B cell (primary cell): ENCODE data around the gene CELA2A. TPM values are rescaled to one million over a fixed set of nuclear protein-coding genes. Genes with fewer than 3 reads are reported as not detected.

Experiments
- ATAC-seq: fragments of 200-7000 bp; cut with Tn5 transposase; one replicate; pipeline ENCODE4 v1.10.0; 2021; ENCODE audit warnings: low read depth, mild to moderate bottlenecking, moderate number of reproducible peaks, moderate library complexity
- CTCF ChIA-PET: fragments of 350-600 bp; sonication (Branson Sonifier 250); formaldehyde crosslinking; loops from one replicate; lab custom pipeline; 2021; ENCODE audit warnings: antibody characterized with exemption, inconsistent platforms; lab: Charles Lee
- POLR2A ChIA-PET: fragments of 350-600 bp; sonication (Branson Sonifier 250); formaldehyde crosslinking; loops from one replicate; lab custom pipeline; 2021; ENCODE audit warnings: antibody characterized with exemption; lab: Charles Lee
- DNase-seq: peaks from one replicate; pipeline ENCODE4 v3.0.0; 2013
- H2AFZ ChIP-seq: 2 replicates; pipeline ENCODE4 v1.6.1; 2012; ENCODE audit warnings: mild to moderate bottlenecking, low read depth, low read length; ENCODE audit not compliant: insufficient read depth, poor library complexity, severe bottlenecking
- H3K27ac ChIP-seq, 2 donors: 1 replicate in 1 of 2; 2 replicates in 1 of 2; pipeline ENCODE4 v1.5.1; 2012 to 2013; ENCODE audit warnings: low read length in 2 of 2, mild to moderate bottlenecking in 2 of 2, moderate library complexity in 1 of 2
- H3K27me3 ChIP-seq, 4 experiments: fragments of 200-600 bp in 1 of 4; sonication (generic) in 1 of 4; replicated peaks in 1 of 4; 1 replicate in 2 of 4; 2 replicates in 2 of 4; pipeline versions ENCODE4 v1.6.1 to v1.7.0; 2013 to 2016; ENCODE audit warnings: low read length in 3 of 4, mild to moderate bottlenecking in 2 of 4, mixed read lengths in 1 of 4, moderate library complexity in 1 of 4; ENCODE audit not compliant: insufficient read depth in 4 of 4, control insufficient read depth in 3 of 4; ENCODE audit errors: control extremely low read depth in 1 of 4
- H3K36me3 ChIP-seq, 2 experiments: replicated peaks in 1 of 2; 1 replicate in 1 of 2; 2 replicates in 1 of 2; pipeline versions ENCODE4 v1.6.1 to v1.7.1; 2013; ENCODE audit warnings: low read length in 1 of 2; ENCODE audit not compliant: insufficient read depth in 2 of 2, control insufficient read depth in 1 of 2; ENCODE audit errors: control extremely low read depth in 1 of 2, extremely low read depth in 1 of 2
- H3K4me1 ChIP-seq, 2 donors: fragments of 200-600 bp in 1 of 2; sonication (generic) in 1 of 2; 1 replicate in 1 of 2; 2 replicates in 1 of 2; pipeline versions ENCODE4 v1.5.1 to v1.6.1; 2013 to 2017; ENCODE audit warnings: low read length in 2 of 2; ENCODE audit not compliant: control insufficient read depth in 2 of 2, insufficient read depth in 2 of 2
- H3K4me2 ChIP-seq: replicated peaks from 2 replicates; pipeline ENCODE3; 2012; ENCODE audit warnings: mild to moderate bottlenecking, low read depth, low read length; ENCODE audit not compliant: poor library complexity, severe bottlenecking
- H3K4me3 ChIP-seq, 5 experiments: fragments of 200-600 bp in 1 of 5; sonication (generic) in 1 of 5; 1 replicate in 3 of 5; 2 replicates in 2 of 5; pipeline versions ENCODE4 v1.5.1 to v1.7.0; 2011 to 2016; ENCODE audit warnings: low read length in 4 of 5, mild to moderate bottlenecking in 4 of 5, low read depth in 2 of 5, control low read depth in 1 of 5, moderate library complexity in 1 of 5; ENCODE audit not compliant: insufficient read depth in 1 of 5; ENCODE audit errors: control extremely low read depth in 1 of 5, extremely low read depth in 1 of 5
- H3K79me2 ChIP-seq: fragments of 200-600 bp; sonication (generic); one replicate; pipeline ENCODE4 v1.6.0; 2016; ENCODE audit warnings: low read length; ENCODE audit not compliant: control insufficient read depth, insufficient read depth
- H3K9ac ChIP-seq: fragments of 200-600 bp; sonication (generic); 2 replicates; pipeline ENCODE4 v1.6.1; 2017; ENCODE audit warnings: mild to moderate bottlenecking, low read length, moderate library complexity
- H3K9me3 ChIP-seq, 3 donors: one replicate each; pipeline versions ENCODE4 v1.6.1 to v1.7.1; 2013; ENCODE audit warnings: low read length in 2 of 3; ENCODE audit not compliant: control insufficient read depth in 2 of 3, insufficient read depth in 1 of 3; ENCODE audit errors: control extremely low read depth in 1 of 3
- H4K20me1 ChIP-seq: 2 replicates; pipeline ENCODE4 v1.6.0; 2012; ENCODE audit warnings: mild to moderate bottlenecking, low read length; ENCODE audit not compliant: insufficient read depth, control insufficient read depth, poor library complexity, severe bottlenecking
- H3K27ac Mint-ChIP-seq: one replicate; pipeline ENCODE4 v1.8.0; 2021; ENCODE audit warnings: mixed read lengths
- H3K27me3 Mint-ChIP-seq: one replicate; pipeline ENCODE4 v1.8.0; 2021; ENCODE audit warnings: mixed read lengths
- H3K4me1 Mint-ChIP-seq: one replicate; pipeline ENCODE4 v1.8.0; 2021; ENCODE audit warnings: mixed read lengths
- H3K4me3 Mint-ChIP-seq: one replicate; pipeline ENCODE4 v1.8.0; 2021; ENCODE audit warnings: mixed read lengths
- H3K9me3 Mint-ChIP-seq: one replicate; pipeline ENCODE4 v1.8.0; 2022; ENCODE audit warnings: mixed read lengths; ENCODE audit not compliant: insufficient read depth
- EZH2 ChIP-seq: IDR thresholded peaks from 2 replicates; pipeline ENCODE4 v1.6.1; 2012; ENCODE audit warnings: borderline replicate concordance, low read depth, mild to moderate bottlenecking, moderate library complexity, low read length; ENCODE audit not compliant: insufficient read depth, poor library complexity, severe bottlenecking
- WGBS: methylation state at CpG from one replicate; pipeline ENCODE4 v1.1.5; 2013; ENCODE audit warnings: missing lambda C conversion rate; ENCODE audit not compliant: insufficient coverage; 5-methylcytosine and 5-hydroxymethylcytosine counted together
- intact Hi-C: fragments of 100-400 bp; cut with micrococcal nuclease; formaldehyde crosslinking; loops from one replicate; pipeline ENCODE4 v1.10.0; 2022
- polyA plus RNA-seq: library from polyadenylated mRNA; depleted of rRNA; stranded (reverse); fragments of >200 nt; gene quantifications from 2 replicates; pipeline ENCODE4 v1.2.3, GENCODE V29; 2012
- total RNA-seq, 2 donors: library from RNA; stranded (reverse); fragments of 120-200 nt in 1 of 2; gene quantifications; 1 replicate in 1 of 2; 2 replicates in 1 of 2; pipeline versions ENCODE4 v1.2.3 to v1.2.4, GENCODE V29; 2013 to 2022
- TF ChIP-seq, protein P1 (sequence below): fragments of 200-600 bp; IDR thresholded peaks from one replicate; pipeline ENCODE4 v1.8.0; 2022; ENCODE audit warnings: antibody characterized with exemption, mild to moderate bottlenecking

CELA2A gene
- total and polyA plus RNA-seq, 2 donors (not counting 1 experiment from before 2014, with no cell fraction given) = not detected

DNA sequence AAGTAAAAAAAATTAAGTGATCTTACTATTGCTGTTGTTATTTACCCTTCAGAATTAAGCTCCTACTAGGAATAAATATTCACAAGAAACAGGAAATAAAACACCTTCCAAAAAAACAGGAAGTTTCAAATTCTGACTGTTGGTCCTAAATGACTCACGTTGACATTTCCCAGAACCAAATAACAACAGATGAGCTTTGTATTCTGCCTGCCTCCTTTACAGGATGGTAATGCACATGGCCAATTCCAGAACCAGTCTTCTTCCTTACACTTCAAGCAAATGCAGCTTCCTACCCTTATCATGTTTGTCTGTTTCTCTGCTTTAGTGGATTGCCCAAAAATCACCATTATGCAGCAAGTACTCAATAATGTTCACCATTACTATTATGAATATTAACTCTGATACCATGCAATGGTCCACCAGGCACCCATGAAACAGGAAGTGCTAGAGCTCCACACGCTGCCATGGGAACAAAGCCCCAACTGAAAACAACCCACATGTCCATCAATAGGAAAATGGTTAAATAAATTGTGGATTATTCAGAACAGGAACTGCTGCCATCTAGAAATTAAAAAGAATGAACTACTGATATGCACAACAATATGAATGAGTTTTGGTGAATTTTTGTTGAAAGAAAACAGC lies 58.6 kb downstream of the CELA2A start:
- H3K27ac Mint-ChIP-seq = peak overlapping the region; percentile 65
- ChIA-PET POLR2A (interaction anchor here (1.2 kb wide), 1 partner anchor 9 kb away, joined by 3 read pairs; the partner anchor contains the start of gene CASP9), CTCF (interaction anchor here (0.8 kb wide), 1 partner anchor 13 kb away, joined by 3 read pairs; no protein-coding TSS in a partner anchor)
- peaks cover 81% of the 10 kb centered on the region for H3K79me2 ChIP-seq
- ATAC-seq = no peak
- no peaks in the 10 kb centered on the region for H3K9me3 Mint-ChIP-seq
- peaks cover 8 to 10% of the 10 kb centered on the region in 2 donors for H3K4me1 ChIP-seq
- H4K20me1 ChIP-seq = peaks cover 6% of the 10 kb centered on the region
- no peaks in the 10 kb centered on the region for H3K27me3 ChIP-seq
- peaks cover 4 to 40% of the 10 kb centered on the region in 2 experiments for H3K36me3 ChIP-seq
- no peak overlapping the region for H2AFZ ChIP-seq
- H3K27ac ChIP-seq = peak overlapping the region in 1 of 2 donors; percentile 10
- H3K4me3 Mint-ChIP-seq = no peak overlapping the region
- DNase-seq = no peak
- no peak overlapping the region for H3K4me3 ChIP-seq
- H3K9ac ChIP-seq = no peak overlapping the region
- no peak for TF ChIP-seq EZH2
- TF ChIP-seq, protein P1, sequence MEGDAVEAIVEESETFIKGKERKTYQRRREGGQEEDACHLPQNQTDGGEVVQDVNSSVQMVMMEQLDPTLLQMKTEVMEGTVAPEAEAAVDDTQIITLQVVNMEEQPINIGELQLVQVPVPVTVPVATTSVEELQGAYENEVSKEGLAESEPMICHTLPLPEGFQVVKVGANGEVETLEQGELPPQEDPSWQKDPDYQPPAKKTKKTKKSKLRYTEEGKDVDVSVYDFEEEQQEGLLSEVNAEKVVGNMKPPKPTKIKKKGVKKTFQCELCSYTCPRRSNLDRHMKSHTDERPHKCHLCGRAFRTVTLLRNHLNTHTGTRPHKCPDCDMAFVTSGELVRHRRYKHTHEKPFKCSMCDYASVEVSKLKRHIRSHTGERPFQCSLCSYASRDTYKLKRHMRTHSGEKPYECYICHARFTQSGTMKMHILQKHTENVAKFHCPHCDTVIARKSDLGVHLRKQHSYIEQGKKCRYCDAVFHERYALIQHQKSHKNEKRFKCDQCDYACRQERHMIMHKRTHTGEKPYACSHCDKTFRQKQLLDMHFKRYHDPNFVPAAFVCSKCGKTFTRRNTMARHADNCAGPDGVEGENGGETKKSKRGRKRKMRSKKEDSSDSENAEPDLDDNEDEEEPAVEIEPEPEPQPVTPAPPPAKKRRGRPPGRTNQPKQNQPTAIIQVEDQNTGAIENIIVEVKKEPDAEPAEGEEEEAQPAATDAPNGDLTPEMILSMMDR = no peak
- intact Hi-C loops = no loop called here
- H3K27me3 Mint-ChIP-seq = no peaks in the 10 kb centered on the region
- 0% methylated on average over 1 of the region's 2 CpGs for WGBS
- H3K4me1 Mint-ChIP-seq = peaks cover 38% of the 10 kb centered on the region
- peak overlapping the region; percentile 3 for H3K4me2 ChIP-seq
- H3K9me3 ChIP-seq = no peaks in the 10 kb centered on the region

DNA sequence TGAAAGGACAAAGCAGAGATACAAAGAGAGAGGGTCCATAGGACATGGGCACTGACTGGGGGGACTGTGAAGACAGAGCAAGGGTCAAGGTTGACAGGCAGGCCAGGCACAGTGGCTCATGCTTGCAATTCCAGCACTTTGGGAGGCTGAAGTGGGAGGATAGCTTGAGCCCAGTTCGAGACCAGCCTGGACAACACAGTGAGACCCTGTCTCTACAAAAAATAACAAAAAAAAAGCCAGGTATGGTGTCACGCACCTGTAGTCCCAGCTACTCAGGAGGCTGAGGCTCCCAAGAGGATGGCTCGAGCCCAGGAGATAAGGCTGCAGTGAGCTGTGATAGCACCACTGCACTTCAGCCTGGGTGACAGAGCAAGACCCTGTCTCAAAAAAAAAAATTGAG lies 63.1 kb downstream of the CELA2A start:
- H3K36me3 ChIP-seq = peaks cover 4 to 19% of the 10 kb centered on the region in 2 experiments
- peaks cover 17 to 21% of the 10 kb centered on the region in 2 donors for H3K4me1 ChIP-seq
- H3K9ac ChIP-seq = no peak overlapping the region
- Mint-ChIP-seq H3K27ac (no peak overlapping the region), H3K9me3 (no peaks in the 10 kb centered on the region), H3K27me3 (no peaks in the 10 kb centered on the region), H3K4me3 (no peak overlapping the region), H3K4me1 (peaks cover 48% of the 10 kb centered on the region)
- WGBS = 97% methylated on average over 3 of the region's 3 CpGs
- H3K79me2 ChIP-seq = peaks cover 78% of the 10 kb centered on the region
- intact Hi-C loops = loop anchor here (5.0 to 10.0 kb wide), 5 partner anchors 112 to 1125 kb away; partner anchors contain the start of genes CPLANE2, EFHD2, NECAP2 and PLEKHM2
- H3K4me3 ChIP-seq = no peak overlapping the region
- H3K9me3 ChIP-seq = no peaks in the 10 kb centered on the region
- no peak overlapping the region for H3K27ac ChIP-seq
- POLR2A ChIA-PET = no interaction called here
- H3K4me2 ChIP-seq = no peak overlapping the region
- DNase-seq (no peak), ATAC-seq (no peak)
- H4K20me1 ChIP-seq = no peaks in the 10 kb centered on the region
- H3K27me3 ChIP-seq = no peaks in the 10 kb centered on the region
- TF ChIP-seq, protein P1 = no peak
- TF ChIP-seq EZH2 = no peak
- no peak overlapping the region for H2AFZ ChIP-seq
- CTCF ChIA-PET = no interaction called here
